Activated CD4-positive, alpha-beta T cell treated with anti-CD3 and anti-CD28 coated beads, Interleukin-2, Interleukin-4, amounts not matched to agents 100 ng/mL and 50 ng/mL, durations not matched to agents 16 hours and 8 hours (primary cell): ENCODE measurements around the gene EHMT1.
"Not testable (repeated sequence)": the region's sequence is repeated elsewhere in the genome, so short reads cannot be mapped to it uniquely, and the experiment has no call there.

ENCODE experiments used
- DNase-seq: peaks from one replicate; pipeline ENCODE4 v3.0.0-alpha.2; 2020; ENCODE audit warnings: low spot score

The EHMT1 gene

GRCh38 chr9:137809726-137810450, 191.1 kb downstream of the EHMT1 start:
- not testable (repeated sequence) for DNase-seq

- DNase-seq: no peak
Measured at GRCh38 chr9:137811283-137811870, 192.6 kb downstream of the EHMT1 start.

- no peak for DNase-seq
Measured at GRCh38 chr9:137812356-137813023, 193.7 kb downstream of the EHMT1 start.

GRCh38 chr9:137813167-137813566, 194.4 kb downstream of the EHMT1 start:
- no peak for DNase-seq

- DNase-seq: no peak
Measured at GRCh38 chr9:137813651-137814415, 195.0 kb downstream of the EHMT1 start.

GRCh38 chr9:137814436-137814835, 195.6 kb downstream of the EHMT1 start:
- no peak for DNase-seq

- no peak for DNase-seq
Measured at GRCh38 chr9:137814841-137815240, 196.0 kb downstream of the EHMT1 start.

- no peak for DNase-seq
Measured at GRCh38 chr9:137815256-137816255, 196.8 kb downstream of the EHMT1 start.

GRCh38 chr9:137816531-137817235, 197.9 kb downstream of the EHMT1 start:
- no peak for DNase-seq

GRCh38 chr9:137817236-137818200, 198.7 kb downstream of the EHMT1 start:
- DNase-seq: no peak

- DNase-seq: no peak
Measured at GRCh38 chr9:137818286-137818685, 199.5 kb downstream of the EHMT1 start.

- DNase-seq: no peak
Measured at GRCh38 chr9:137820161-137820855, 201.5 kb downstream of the EHMT1 start.

GRCh38 chr9:137823986-137824771, 205.4 kb downstream of the EHMT1 start:
- DNase-seq: no peak

- no peak for DNase-seq
Measured at GRCh38 chr9:137825324-137825989, 206.7 kb downstream of the EHMT1 start.

- no peak for DNase-seq
Measured at GRCh38 chr9:137827908-137828526, 209.2 kb downstream of the EHMT1 start.

- DNase-seq: no peak
Measured at GRCh38 chr9:137828527-137829259, 209.9 kb downstream of the EHMT1 start.
